ENCODE data around the gene USP9X. TPM values are rescaled to one million over a fixed set of nuclear protein-coding genes. Genes with fewer than 3 reads are reported as not detected.

Gene USP9X
- total and polyA plus RNA-seq, 2 donors (not counting 3 experiments of a cell fraction or from before 2014, with no cell fraction given), result 13.7 to 66.8 TPM

- Histone ChIP-seq H3K4me1 (ENCODE audit: control insufficient read depth, extremely low read depth, insufficient read depth, low read length) (no peaks in the 10 kb centered on the region), H3K27ac (ENCODE audit: insufficient read depth, low read depth, low read length) (no peak overlapping the region), H3K27me3 (ENCODE audit: control insufficient read depth in 2 of 2, insufficient read depth in 2 of 2, low read length in 2 of 2) (no peaks in the 10 kb centered on the region), H4K20me1 (replicated peaks; ENCODE audit: control insufficient read depth, extremely low read depth, insufficient read depth, low read length) (no peaks in the 10 kb centered on the region), H3K36me3 (ENCODE audit: control insufficient read depth in 2 of 2, extremely low read depth in 1 of 2, insufficient read depth in 2 of 2, low read length in 2 of 2) (no peaks in the 10 kb centered on the region), H3K9ac (replicated peaks; ENCODE audit: extremely low read depth, insufficient read depth, low read length) (no peak overlapping the region), H2AFZ (ENCODE audit: low read depth, low read length) (no peak overlapping the region), H3K4me3 (replicated peaks in 1 of 3; ENCODE audit: insufficient read depth in 1 of 3, low read depth in 1 of 3, low read length in 3 of 3) (no peak overlapping the region), H3K9me3 (replicated peaks; ENCODE audit: control insufficient read depth, insufficient read depth, low read length) (no peaks in the 10 kb centered on the region), H3K79me2 (ENCODE audit: control insufficient read depth, insufficient read depth, low read length) (no peaks in the 10 kb centered on the region), H3K9me1 (replicated peaks; ENCODE audit: control insufficient read depth, extremely low read depth, insufficient read depth, low read length) (no peaks in the 10 kb centered on the region), H3K4me2 (ENCODE audit: insufficient read depth, low read length) (no peak overlapping the region)
- dilution Hi-C loops (cut with MboI; ENCODE audit: extremely low pct_ligation_motif_present, low sequenced_read_pairs), result no loop called here
- no peak for TF ChIP-seq CTCF (IDR thresholded peaks at IDR 0.05; ENCODE audit: extremely low read depth in 1 of 2, insufficient read depth in 1 of 2, low read depth in 1 of 2, low read length in 2 of 2)
- TF ChIP-seq GATA2 (IDR thresholded peaks at IDR 0.05; ENCODE audit: insufficient read depth, insufficient read length, low read depth, low read length), result no peak
- no peak for TF ChIP-seq POLR2AphosphoS5 (IDR thresholded peaks at IDR 0.05; ENCODE audit: insufficient read depth, low read depth, low read length)
- no peak for TF ChIP-seq JUN (IDR thresholded peaks at IDR 0.05; ENCODE audit: borderline replicate concordance, insufficient read depth, insufficient read length, low read depth)
- TF ChIP-seq MYC (IDR thresholded peaks at IDR 0.05; ENCODE audit: low read depth, low read length), result no peak
- TF ChIP-seq MAX (IDR thresholded peaks at IDR 0.05; ENCODE audit: insufficient read depth, insufficient read length), result no peak
- TF ChIP-seq FOS (IDR thresholded peaks at IDR 0.05; ENCODE audit: borderline replicate concordance, insufficient read depth, low read length), result no peak
- no peak for TF ChIP-seq EZH2 (IDR thresholded peaks at IDR 0.05; ENCODE audit: borderline replicate concordance, low read depth, low read length, severe bottlenecking)
- no peak for TF ChIP-seq POLR2A (IDR thresholded peaks at IDR 0.05; ENCODE audit: low read depth, low read length)
- BruUV-seq (replicated peaks), result no TSS peak
- intact Hi-C loops (cut with micrococcal nuclease), result no loop called here
- ChIA-PET POLR2A (no interaction called here), CTCF (no interaction called here)
- DNase-seq (ENCODE audit: low read depth, low spot score), result no peak
- no peak for FAIRE-seq
These were observed 8.5 kb upstream of the USP9X start for GRCh38 chrX:41076742-41077141.
